ENCODE data around the gene NPAS4. TPM values are rescaled to one million over a fixed set of nuclear protein-coding genes. Genes with fewer than 3 reads are reported as not detected.

NPAS4 gene
- total and polyA plus RNA-seq, 2 of the 13 experiments (the other 11 are each of a cell fraction or from before 2014, with no cell fraction given): not detected

GRCh38 chr11:66421492-66422205 is 814 bp downstream of the NPAS4 start (continued):
- TF ChIP-seq MLXIP (CRISPR knock-in tag; IDR thresholded peaks at IDR 0.05; ENCODE audit: borderline replicate concordance): peak; percentile 100
- TF ChIP-seq ATF7-NPFF (CRISPR knock-in tag; IDR thresholded peaks at IDR 0.05; ENCODE audit: low read depth): peak; percentile 100
- peak; percentile 100 for TF ChIP-seq ZNF746 (CRISPR knock-in tag; IDR thresholded peaks at IDR 0.05)
- TF ChIP-seq HNRNPH1 (optimal IDR thresholded peaks at IDR 0.05; ENCODE audit: low read depth, low read length): no peak
- TF ChIP-seq GRHL1 (CRISPR knock-in tag; conservative IDR thresholded peaks at IDR 0.05): peak; percentile 100
- peak; percentile 100 for TF ChIP-seq PLSCR1 (CRISPR knock-in tag; IDR thresholded peaks at IDR 0.05; ENCODE audit: borderline replicate concordance)
- TF ChIP-seq ASH2L (IDR thresholded peaks at IDR 0.05; ENCODE audit: insufficient read length, low read depth, low read length): no peak
- peak; percentile 99 for TF ChIP-seq TEAD3 (CRISPR knock-in tag; optimal IDR thresholded peaks at IDR 0.05; ENCODE audit: borderline replicate concordance)
- peak; percentile 89 for TF ChIP-seq NFYC (CRISPR knock-in tag; IDR thresholded peaks at IDR 0.05)
- TF ChIP-seq REXO4 (CRISPR knock-in tag; IDR thresholded peaks at IDR 0.05; ENCODE audit: borderline replicate concordance): peak; percentile 100
- peak; percentile 100 for TF ChIP-seq BRCA1 (CRISPR knock-in tag; IDR thresholded peaks at IDR 0.05)
- TF ChIP-seq ZNF775 (CRISPR knock-in tag; IDR thresholded peaks at IDR 0.05; ENCODE audit: borderline replicate concordance): peak; percentile 100
- peak; percentile 100 for TF ChIP-seq ISL2 (CRISPR knock-in tag; IDR thresholded peaks at IDR 0.05)
- TF ChIP-seq EP300 (IDR thresholded peaks at IDR 0.05; ENCODE audit: low read depth in 2 of 2, low read length in 2 of 2): peak; percentile 48 to 58; a peak in 3 of 4 replicates
- TF ChIP-seq EP300 (CRISPR knock-in tag; IDR thresholded peaks at IDR 0.05; ENCODE audit: borderline replicate concordance): peak; percentile 100
- TF ChIP-seq ZNF660 (CRISPR knock-in tag; IDR thresholded peaks at IDR 0.05; ENCODE audit: borderline replicate concordance, low read depth): peak; percentile 100
- TF ChIP-seq ZNF180 (CRISPR knock-in tag; IDR thresholded peaks at IDR 0.05; ENCODE audit: borderline replicate concordance, low read depth): peak; percentile 100; the same call in 1 of the 2 replicates
- 0 out of 2 replicates have a peak, but pooled peaks have one; percentile 43 for TF ChIP-seq HNRNPL (IDR thresholded peaks at IDR 0.05; ENCODE audit: low read depth, low read length)
- peak; percentile 100 for TF ChIP-seq KMT2B (CRISPR knock-in tag; IDR thresholded peaks at IDR 0.05)
- peak; percentile 100 for TF ChIP-seq NFE2 (CRISPR knock-in tag; IDR thresholded peaks at IDR 0.05)
- peak; percentile 100 for TF ChIP-seq SMYD3 (CRISPR knock-in tag; IDR thresholded peaks at IDR 0.05)
- TF ChIP-seq CREM (IDR thresholded peaks at IDR 0.05): peak; percentile 55; the same call in 1 of the 2 replicates
- TF ChIP-seq CREM (CRISPR knock-in tag; IDR thresholded peaks at IDR 0.05): peak; percentile 99
- peak; percentile 100 for TF ChIP-seq RELA (CRISPR knock-in tag; IDR thresholded peaks at IDR 0.05)
- peak; percentile 100 for TF ChIP-seq ZNF546 (CRISPR knock-in tag; conservative IDR thresholded peaks at IDR 0.05)
- peak; percentile 100 for TF ChIP-seq ZSCAN29 (CRISPR knock-in tag; conservative IDR thresholded peaks at IDR 0.05)

All from HepG2 (cell line).